PFSK-1 (cell line): Measurements from ENCODE around the gene AMER2.

Experiments
- FOXP2 ChIP-seq: optimal IDR thresholded peaks from 2 replicates; pipeline ENCODE3; 2011; ENCODE audit warnings: borderline replicate concordance, control low read depth, inconsistent platforms; ENCODE audit not compliant: insufficient read depth; ENCODE audit errors: extremely low read length, extremely low read depth
- POLR2AphosphoS5 ChIP-seq: IDR thresholded peaks from 2 replicates; pipeline ENCODE4 v1.6.1; 2012; ENCODE audit warnings: low read depth, mild to moderate bottlenecking, control low read depth, low read length, moderate library complexity
- SIN3A ChIP-seq: IDR thresholded peaks from 2 replicates; pipeline ENCODE4 v1.6.1; 2012; ENCODE audit warnings: mild to moderate bottlenecking, low read length, moderate library complexity, borderline replicate concordance; ENCODE audit not compliant: insufficient read depth
- TAF1 ChIP-seq: IDR thresholded peaks from 2 replicates; pipeline ENCODE4 v1.6.1; 2012; ENCODE audit warnings: low read length, control low read depth, borderline replicate concordance; ENCODE audit not compliant: insufficient read depth
- TF ChIP-seq, protein P1 (sequence below), 2 experiments: IDR thresholded peaks; 2 replicates each; pipeline versions ENCODE4 v1.6.1 to v1.8.0; 2011 to 2012; ENCODE audit warnings: low read depth in 2 of 2, low read length in 2 of 2, control low read depth in 1 of 2, inconsistent platforms in 1 of 2, mild to moderate bottlenecking in 1 of 2, moderate library complexity in 1 of 2; ENCODE audit not compliant: insufficient read depth in 1 of 2

AMER2 gene

GRCh38 chr13:25214491-25215252 is 42.6 kb upstream of the AMER2 start:
- TF ChIP-seq FOXP2: no peak
- TF ChIP-seq SIN3A: no peak
- TF ChIP-seq, protein P1, sequence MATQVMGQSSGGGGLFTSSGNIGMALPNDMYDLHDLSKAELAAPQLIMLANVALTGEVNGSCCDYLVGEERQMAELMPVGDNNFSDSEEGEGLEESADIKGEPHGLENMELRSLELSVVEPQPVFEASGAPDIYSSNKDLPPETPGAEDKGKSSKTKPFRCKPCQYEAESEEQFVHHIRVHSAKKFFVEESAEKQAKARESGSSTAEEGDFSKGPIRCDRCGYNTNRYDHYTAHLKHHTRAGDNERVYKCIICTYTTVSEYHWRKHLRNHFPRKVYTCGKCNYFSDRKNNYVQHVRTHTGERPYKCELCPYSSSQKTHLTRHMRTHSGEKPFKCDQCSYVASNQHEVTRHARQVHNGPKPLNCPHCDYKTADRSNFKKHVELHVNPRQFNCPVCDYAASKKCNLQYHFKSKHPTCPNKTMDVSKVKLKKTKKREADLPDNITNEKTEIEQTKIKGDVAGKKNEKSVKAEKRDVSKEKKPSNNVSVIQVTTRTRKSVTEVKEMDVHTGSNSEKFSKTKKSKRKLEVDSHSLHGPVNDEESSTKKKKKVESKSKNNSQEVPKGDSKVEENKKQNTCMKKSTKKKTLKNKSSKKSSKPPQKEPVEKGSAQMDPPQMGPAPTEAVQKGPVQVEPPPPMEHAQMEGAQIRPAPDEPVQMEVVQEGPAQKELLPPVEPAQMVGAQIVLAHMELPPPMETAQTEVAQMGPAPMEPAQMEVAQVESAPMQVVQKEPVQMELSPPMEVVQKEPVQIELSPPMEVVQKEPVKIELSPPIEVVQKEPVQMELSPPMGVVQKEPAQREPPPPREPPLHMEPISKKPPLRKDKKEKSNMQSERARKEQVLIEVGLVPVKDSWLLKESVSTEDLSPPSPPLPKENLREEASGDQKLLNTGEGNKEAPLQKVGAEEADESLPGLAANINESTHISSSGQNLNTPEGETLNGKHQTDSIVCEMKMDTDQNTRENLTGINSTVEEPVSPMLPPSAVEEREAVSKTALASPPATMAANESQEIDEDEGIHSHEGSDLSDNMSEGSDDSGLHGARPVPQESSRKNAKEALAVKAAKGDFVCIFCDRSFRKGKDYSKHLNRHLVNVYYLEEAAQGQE (IDR thresholded peaks at IDR 0.05; ENCODE audit: insufficient read depth in 1 of 2, low read depth in 2 of 2, low read length in 2 of 2): no peak
- no peak for TF ChIP-seq POLR2AphosphoS5
- no peak for TF ChIP-seq TAF1

DNA sequence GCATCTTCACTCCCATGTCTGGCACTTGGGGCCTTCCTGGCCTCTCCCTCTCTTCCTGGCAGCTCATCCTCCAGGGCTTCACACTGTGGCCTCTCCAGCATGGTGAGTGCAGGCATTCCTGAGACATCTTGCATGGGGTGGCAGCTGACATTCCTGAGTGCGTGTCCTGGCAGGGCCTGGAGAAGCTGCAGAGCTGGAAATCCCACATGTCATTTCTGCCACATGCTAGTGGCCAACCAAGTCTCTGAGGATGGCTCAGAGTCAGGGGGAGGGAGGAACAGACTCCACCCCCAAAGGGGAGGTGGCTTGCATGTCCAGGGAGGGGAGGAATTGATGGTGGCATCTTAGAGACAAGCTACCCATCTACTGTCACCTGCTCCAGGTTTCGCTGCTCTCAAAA is 41.6 kb upstream of the AMER2 start:
- no peak for TF ChIP-seq POLR2AphosphoS5
- TF ChIP-seq SIN3A: no peak
- TF ChIP-seq FOXP2: no peak
- TF ChIP-seq, protein P1 (IDR thresholded peaks at IDR 0.05; ENCODE audit: insufficient read depth in 1 of 2, low read depth in 2 of 2, low read length in 2 of 2): no peak
- no peak for TF ChIP-seq TAF1

DNA sequence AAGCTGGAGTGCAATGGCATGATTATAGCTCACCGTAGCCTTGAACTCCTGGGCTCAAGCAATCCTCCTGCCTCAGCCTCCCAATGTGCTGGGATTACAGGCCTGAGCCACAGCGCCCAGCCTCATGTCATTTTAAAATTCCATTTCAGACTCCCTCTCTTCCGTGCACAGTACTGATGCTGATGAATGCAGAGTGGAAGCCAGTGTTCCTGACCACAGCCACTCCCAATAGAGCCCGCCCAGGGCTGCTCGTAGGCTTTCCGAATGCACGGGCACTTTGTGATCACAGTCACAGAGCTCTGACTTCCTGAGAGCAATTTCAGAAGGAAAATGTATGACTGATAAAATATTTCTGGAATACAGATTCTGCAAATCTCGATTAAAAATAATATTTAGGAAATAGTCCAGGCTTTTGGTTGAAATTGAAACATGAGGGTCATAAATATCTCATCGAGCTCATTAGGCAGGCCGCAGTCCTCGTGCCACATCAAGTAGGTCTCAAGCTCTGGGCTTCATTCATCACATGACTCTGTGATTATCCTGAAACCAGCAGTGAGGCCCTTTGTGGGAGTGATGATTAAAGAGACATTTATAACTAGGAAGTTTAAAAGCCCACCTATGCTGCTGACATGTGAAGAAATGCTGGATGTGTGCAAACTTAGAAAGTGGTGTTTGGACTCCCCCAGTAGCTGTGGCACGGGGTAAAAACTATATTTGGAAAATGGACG is 38.9 kb upstream of the AMER2 start:
- no peak for TF ChIP-seq SIN3A
- no peak for TF ChIP-seq POLR2AphosphoS5
- TF ChIP-seq FOXP2: no peak
- TF ChIP-seq, protein P1 (IDR thresholded peaks at IDR 0.05; ENCODE audit: insufficient read depth in 1 of 2, low read depth in 2 of 2, low read length in 2 of 2): no peak
- TF ChIP-seq TAF1: no peak

DNA sequence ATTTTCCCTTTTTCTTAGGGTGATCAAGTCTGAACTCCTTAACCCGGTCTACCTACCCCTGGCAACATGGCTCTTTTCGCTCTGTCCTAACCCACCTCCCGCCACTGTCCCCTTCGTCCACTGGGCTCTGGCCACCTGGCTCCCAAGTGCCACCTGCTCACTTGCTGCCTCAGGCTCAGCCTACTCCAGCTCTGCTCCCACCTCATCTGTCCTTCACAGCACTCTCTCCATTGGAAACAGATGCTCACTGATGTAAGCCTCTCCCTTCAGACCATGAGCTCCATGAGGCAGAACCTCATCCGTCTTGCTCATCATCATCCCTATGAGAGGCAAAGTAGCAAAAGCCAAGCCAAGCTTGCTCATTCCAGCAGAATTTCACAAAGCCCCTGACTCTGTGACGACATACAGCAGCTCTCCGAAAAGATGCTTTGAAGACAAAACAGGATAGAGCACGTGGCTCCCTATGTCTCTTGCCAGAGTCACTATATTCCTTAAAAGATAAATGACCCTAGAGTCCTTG is 35.3 kb upstream of the AMER2 start:
- no peak for TF ChIP-seq POLR2AphosphoS5
- no peak for TF ChIP-seq SIN3A
- TF ChIP-seq TAF1: no peak
- TF ChIP-seq FOXP2: no peak
- TF ChIP-seq, protein P1 (IDR thresholded peaks at IDR 0.05; ENCODE audit: insufficient read depth in 1 of 2, low read depth in 2 of 2, low read length in 2 of 2): no peak
